ENCODE results near the gene ARHGEF3.

- TF ChIP-seq, protein P1, sequence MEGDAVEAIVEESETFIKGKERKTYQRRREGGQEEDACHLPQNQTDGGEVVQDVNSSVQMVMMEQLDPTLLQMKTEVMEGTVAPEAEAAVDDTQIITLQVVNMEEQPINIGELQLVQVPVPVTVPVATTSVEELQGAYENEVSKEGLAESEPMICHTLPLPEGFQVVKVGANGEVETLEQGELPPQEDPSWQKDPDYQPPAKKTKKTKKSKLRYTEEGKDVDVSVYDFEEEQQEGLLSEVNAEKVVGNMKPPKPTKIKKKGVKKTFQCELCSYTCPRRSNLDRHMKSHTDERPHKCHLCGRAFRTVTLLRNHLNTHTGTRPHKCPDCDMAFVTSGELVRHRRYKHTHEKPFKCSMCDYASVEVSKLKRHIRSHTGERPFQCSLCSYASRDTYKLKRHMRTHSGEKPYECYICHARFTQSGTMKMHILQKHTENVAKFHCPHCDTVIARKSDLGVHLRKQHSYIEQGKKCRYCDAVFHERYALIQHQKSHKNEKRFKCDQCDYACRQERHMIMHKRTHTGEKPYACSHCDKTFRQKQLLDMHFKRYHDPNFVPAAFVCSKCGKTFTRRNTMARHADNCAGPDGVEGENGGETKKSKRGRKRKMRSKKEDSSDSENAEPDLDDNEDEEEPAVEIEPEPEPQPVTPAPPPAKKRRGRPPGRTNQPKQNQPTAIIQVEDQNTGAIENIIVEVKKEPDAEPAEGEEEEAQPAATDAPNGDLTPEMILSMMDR (IDR thresholded peaks at IDR 0.05): no peak
- TF ChIP-seq POLR2A (IDR thresholded peaks at IDR 0.05) (no peak), EP300 (IDR thresholded peaks at IDR 0.05) (no peak)
Observed at GRCh38 chr3:56751056-56751707, 50.6 kb downstream of the ARHGEF3 start.
